Astrocyte (in vitro differentiated cells and primary cell): ENCODE measurements around the gene SENP2. TPM values are rescaled to one million over a fixed set of nuclear protein-coding genes. Genes with fewer than 3 reads are reported as not detected.

ENCODE experiments used
- DNase-seq: peaks from one replicate; pipeline ENCODE4 v3.0.0-alpha.2; 2010; ENCODE audit warnings: low read depth
- FAIRE-seq: peaks from 2 replicates; lab custom pipeline; 2011; peaks lifted over from hg19 to GRCh38; lab: Jason Lieb, UNC
- H2AFZ ChIP-seq: 2 replicates; pipeline ENCODE4 v1.6.0; 2012; ENCODE audit warnings: low read depth, low read length, inconsistent platforms
- H3K27ac ChIP-seq: 2 replicates; pipeline ENCODE4 v1.5.1; 2011; ENCODE audit warnings: low read depth, low read length, inconsistent platforms
- H3K27me3 ChIP-seq: 2 replicates; pipeline ENCODE4 v1.6.0; 2011; ENCODE audit warnings: low read length, inconsistent platforms; ENCODE audit not compliant: insufficient read depth
- H3K36me3 ChIP-seq: 2 replicates; pipeline ENCODE4 v1.5.1; 2011; ENCODE audit warnings: low read length, inconsistent platforms; ENCODE audit not compliant: insufficient read depth
- H3K4me1 ChIP-seq: 2 replicates; pipeline ENCODE4 v1.5.1; 2011; ENCODE audit warnings: low read length, inconsistent platforms; ENCODE audit not compliant: insufficient read depth
- H3K4me2 ChIP-seq: 2 replicates; pipeline ENCODE4 v1.6.0; 2012; ENCODE audit warnings: low read length, inconsistent platforms
- H3K4me3 ChIP-seq: 2 replicates; pipeline ENCODE4 v1.5.1; 2011; ENCODE audit warnings: low read depth, mild to moderate bottlenecking, low read length, inconsistent platforms; ENCODE audit not compliant: insufficient read depth
- H3K79me2 ChIP-seq: 2 replicates; pipeline ENCODE4 v1.6.0; 2012; ENCODE audit warnings: mild to moderate bottlenecking, low read length, inconsistent platforms; ENCODE audit not compliant: insufficient read depth
- H3K9ac ChIP-seq: 2 replicates; pipeline ENCODE4 v1.6.0; 2012; ENCODE audit warnings: mild to moderate bottlenecking, low read length, inconsistent platforms
- H3K9me3 ChIP-seq: 2 replicates; pipeline ENCODE4 v1.5.1; 2012; ENCODE audit warnings: low read depth, mild to moderate bottlenecking, low read length, inconsistent platforms; ENCODE audit not compliant: insufficient read depth
- H4K20me1 ChIP-seq: 2 replicates; pipeline ENCODE4 v1.6.0; 2012; ENCODE audit warnings: low read length, inconsistent platforms; ENCODE audit not compliant: insufficient read depth
- H3K27ac Mint-ChIP-seq: one replicate; pipeline ENCODE4 v1.8.0; 2021; ENCODE audit warnings: mild to moderate bottlenecking, mixed read lengths; ENCODE audit not compliant: unreplicated experiment
- H3K27me3 Mint-ChIP-seq: one replicate; pipeline ENCODE4 v1.8.0; 2021; ENCODE audit warnings: low read depth, mixed read lengths; ENCODE audit not compliant: unreplicated experiment
- H3K36me3 Mint-ChIP-seq: one replicate; pipeline ENCODE4 v1.8.0; 2021; ENCODE audit warnings: low read depth, mixed read lengths; ENCODE audit not compliant: unreplicated experiment
- H3K4me1 Mint-ChIP-seq: one replicate; pipeline ENCODE4 v1.8.0; 2021; ENCODE audit warnings: low read depth, mixed read lengths; ENCODE audit not compliant: unreplicated experiment
- H3K4me3 Mint-ChIP-seq: one replicate; pipeline ENCODE4 v1.8.0; 2021; ENCODE audit warnings: mild to moderate bottlenecking, moderate library complexity, mixed read lengths; ENCODE audit not compliant: unreplicated experiment
- H3K9me3 Mint-ChIP-seq: one replicate; pipeline ENCODE4 v1.8.0; 2021; ENCODE audit warnings: mild to moderate bottlenecking, mixed read lengths; ENCODE audit not compliant: unreplicated experiment
- EZH2 ChIP-seq: IDR thresholded peaks from 2 replicates; pipeline ENCODE4 v1.6.1; 2012; ENCODE audit warnings: mild to moderate bottlenecking, low read length, inconsistent platforms; ENCODE audit not compliant: insufficient read depth
- total RNA-seq: library from RNA; stranded (reverse); gene quantifications from 2 replicates; pipeline ENCODE4 v1.2.1, GENCODE V29; 2021
- TF ChIP-seq, protein P1 (sequence below): IDR thresholded peaks from 2 replicates; pipeline ENCODE4 v1.5.1; 2011; ENCODE audit warnings: low read depth, mild to moderate bottlenecking, inconsistent platforms, low read length, moderate library complexity; ENCODE audit not compliant: insufficient read depth

Gene SENP2
- total RNA-seq, 1 donor from 2014 or later, result 44.1 TPM

DNA sequence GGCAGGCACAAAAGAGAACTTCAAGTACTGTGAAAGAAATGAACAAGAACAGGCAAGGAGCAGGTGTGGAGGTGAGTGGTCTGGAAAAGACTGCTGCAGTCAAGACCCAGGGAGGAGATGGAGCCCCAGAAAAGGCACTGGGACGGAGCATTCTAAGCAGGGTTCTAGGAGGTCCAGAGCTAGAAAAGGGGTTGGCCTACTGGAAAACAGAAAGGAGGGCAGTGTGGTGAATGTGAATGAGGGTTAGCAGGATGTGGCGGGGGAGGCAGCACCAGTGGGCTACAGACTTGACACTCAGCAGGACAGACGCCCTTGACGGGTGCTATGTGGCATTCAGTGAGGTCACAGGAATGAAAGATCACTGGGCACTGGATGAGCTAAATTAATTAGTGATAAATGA, 75.7 kb downstream of the SENP2 start:
- peaks cover 1% of the 10 kb centered on the region for H3K9me3 Mint-ChIP-seq
- H3K27ac Mint-ChIP-seq, result peak overlapping the region; percentile 73
- Histone ChIP-seq H3K27ac (no peak overlapping the region), H3K79me2 (no peaks in the 10 kb centered on the region), H3K36me3 (peaks cover under 1% of the 10 kb centered on the region), H3K4me3 (no peak overlapping the region), H4K20me1 (peaks cover 8% of the 10 kb centered on the region), H3K4me1 (peaks cover 44% of the 10 kb centered on the region), H3K9me3 (no peaks in the 10 kb centered on the region), H2AFZ (no peak overlapping the region), H3K27me3 (no peaks in the 10 kb centered on the region), H3K4me2 (no peak overlapping the region), H3K9ac (no peak overlapping the region)
- H3K27me3 Mint-ChIP-seq, result no peaks in the 10 kb centered on the region
- peak overlapping the region; percentile 47 for H3K4me3 Mint-ChIP-seq
- peaks cover 12% of the 10 kb centered on the region for H3K36me3 Mint-ChIP-seq
- H3K4me1 Mint-ChIP-seq, result peaks cover 48% of the 10 kb centered on the region
- FAIRE-seq (no peak), DNase-seq (no peak)
- TF ChIP-seq EZH2, result no peak
- TF ChIP-seq, protein P1, sequence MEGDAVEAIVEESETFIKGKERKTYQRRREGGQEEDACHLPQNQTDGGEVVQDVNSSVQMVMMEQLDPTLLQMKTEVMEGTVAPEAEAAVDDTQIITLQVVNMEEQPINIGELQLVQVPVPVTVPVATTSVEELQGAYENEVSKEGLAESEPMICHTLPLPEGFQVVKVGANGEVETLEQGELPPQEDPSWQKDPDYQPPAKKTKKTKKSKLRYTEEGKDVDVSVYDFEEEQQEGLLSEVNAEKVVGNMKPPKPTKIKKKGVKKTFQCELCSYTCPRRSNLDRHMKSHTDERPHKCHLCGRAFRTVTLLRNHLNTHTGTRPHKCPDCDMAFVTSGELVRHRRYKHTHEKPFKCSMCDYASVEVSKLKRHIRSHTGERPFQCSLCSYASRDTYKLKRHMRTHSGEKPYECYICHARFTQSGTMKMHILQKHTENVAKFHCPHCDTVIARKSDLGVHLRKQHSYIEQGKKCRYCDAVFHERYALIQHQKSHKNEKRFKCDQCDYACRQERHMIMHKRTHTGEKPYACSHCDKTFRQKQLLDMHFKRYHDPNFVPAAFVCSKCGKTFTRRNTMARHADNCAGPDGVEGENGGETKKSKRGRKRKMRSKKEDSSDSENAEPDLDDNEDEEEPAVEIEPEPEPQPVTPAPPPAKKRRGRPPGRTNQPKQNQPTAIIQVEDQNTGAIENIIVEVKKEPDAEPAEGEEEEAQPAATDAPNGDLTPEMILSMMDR, result no peak

DNA sequence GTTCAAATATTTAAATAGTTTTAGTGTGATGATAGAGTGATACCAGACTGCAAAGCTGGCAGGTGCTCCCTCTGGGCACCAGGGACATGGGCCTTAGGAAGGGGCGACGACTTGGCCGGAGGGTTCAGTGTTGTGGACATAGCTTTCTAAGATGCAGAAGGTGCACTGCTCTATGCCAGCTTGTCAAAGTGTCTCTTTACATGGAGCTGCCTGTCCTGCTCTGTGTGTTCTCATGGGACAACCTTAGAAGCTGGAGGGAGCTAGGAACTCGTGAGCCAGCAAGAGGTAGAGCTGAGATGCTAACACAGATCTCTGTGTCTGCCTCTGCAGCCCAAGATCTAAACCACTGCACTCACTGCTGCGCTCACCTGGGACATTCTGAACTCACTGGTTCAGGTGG, 77.8 kb downstream of the SENP2 start:
- Mint-ChIP-seq H3K36me3 (peaks cover 11% of the 10 kb centered on the region), H3K27ac (no peak overlapping the region), H3K4me1 (peaks cover 28% of the 10 kb centered on the region), H3K9me3 (peaks cover 1% of the 10 kb centered on the region), H3K4me3 (no peak overlapping the region), H3K27me3 (no peaks in the 10 kb centered on the region)
- Histone ChIP-seq H3K4me1 (peaks cover 22% of the 10 kb centered on the region), H3K27me3 (no peaks in the 10 kb centered on the region), H3K4me3 (no peak overlapping the region), H3K9me3 (no peaks in the 10 kb centered on the region), H3K9ac (no peak overlapping the region), H3K36me3 (peaks cover 12% of the 10 kb centered on the region), H3K27ac (no peak overlapping the region), H3K4me2 (no peak overlapping the region), H4K20me1 (peaks cover 8% of the 10 kb centered on the region), H3K79me2 (no peaks in the 10 kb centered on the region), H2AFZ (no peak overlapping the region)
- FAIRE-seq (no peak), DNase-seq (no peak)
- TF ChIP-seq EZH2, result no peak
- TF ChIP-seq, protein P1, result no peak

DNA sequence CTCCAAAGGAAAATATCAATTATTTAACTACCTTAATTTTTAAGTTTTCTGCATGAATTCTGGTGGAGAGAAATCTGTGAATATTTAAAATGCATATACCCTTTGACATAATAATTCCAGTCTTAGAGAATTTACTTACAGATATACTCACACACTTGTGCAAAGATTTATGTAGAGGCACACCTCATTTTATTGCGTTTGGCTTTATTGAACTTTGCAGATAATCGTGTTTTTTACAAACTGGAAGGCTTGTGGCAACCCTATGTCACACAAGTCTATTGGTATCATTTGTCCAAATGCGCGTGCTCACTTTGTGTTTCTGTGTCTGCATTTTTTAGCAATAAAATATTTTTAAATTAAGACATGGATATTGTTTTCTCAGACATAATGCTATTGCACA, 81.5 kb downstream of the SENP2 start:
- FAIRE-seq (no peak), DNase-seq (no peak)
- Histone ChIP-seq H3K36me3 (peaks cover 26% of the 10 kb centered on the region), H3K79me2 (no peaks in the 10 kb centered on the region), H3K9me3 (no peaks in the 10 kb centered on the region), H3K9ac (no peak overlapping the region), H2AFZ (no peak overlapping the region), H4K20me1 (no peaks in the 10 kb centered on the region), H3K4me2 (no peak overlapping the region), H3K27me3 (no peaks in the 10 kb centered on the region), H3K4me3 (no peak overlapping the region), H3K27ac (no peak overlapping the region), H3K4me1 (no peaks in the 10 kb centered on the region)
- Mint-ChIP-seq H3K4me3 (no peak overlapping the region), H3K4me1 (peaks cover 1% of the 10 kb centered on the region), H3K27me3 (no peaks in the 10 kb centered on the region), H3K9me3 (no peaks in the 10 kb centered on the region), H3K27ac (no peak overlapping the region), H3K36me3 (peaks cover 7% of the 10 kb centered on the region)
- TF ChIP-seq, protein P1, result no peak
- no peak for TF ChIP-seq EZH2
